GM18951 (cell line): Measurements from ENCODE around the gene HPD.
"Not testable (repeated sequence)": the region's sequence is repeated elsewhere in the genome, so short reads cannot be mapped to it uniquely, and the experiment has no call there.

Source experiments
- POLR2A ChIP-seq: IDR thresholded peaks from 4 replicates; pipeline ENCODE4 v1.6.1; 2011; ENCODE audit warnings: mild to moderate bottlenecking; ENCODE audit not compliant: insufficient read length, insufficient read depth; ENCODE audit errors: extremely low read depth
- in situ Hi-C: fragments of 300-500 bp; cut with MboI; formaldehyde crosslinking; loops from one replicate; pipeline ENCODE4 v1.12.0; 2022; ENCODE audit warnings: low sequenced_read_pairs, mixed read lengths, inconsistent platforms; ENCODE audit not compliant: unreplicated experiment

Gene HPD

DNA sequence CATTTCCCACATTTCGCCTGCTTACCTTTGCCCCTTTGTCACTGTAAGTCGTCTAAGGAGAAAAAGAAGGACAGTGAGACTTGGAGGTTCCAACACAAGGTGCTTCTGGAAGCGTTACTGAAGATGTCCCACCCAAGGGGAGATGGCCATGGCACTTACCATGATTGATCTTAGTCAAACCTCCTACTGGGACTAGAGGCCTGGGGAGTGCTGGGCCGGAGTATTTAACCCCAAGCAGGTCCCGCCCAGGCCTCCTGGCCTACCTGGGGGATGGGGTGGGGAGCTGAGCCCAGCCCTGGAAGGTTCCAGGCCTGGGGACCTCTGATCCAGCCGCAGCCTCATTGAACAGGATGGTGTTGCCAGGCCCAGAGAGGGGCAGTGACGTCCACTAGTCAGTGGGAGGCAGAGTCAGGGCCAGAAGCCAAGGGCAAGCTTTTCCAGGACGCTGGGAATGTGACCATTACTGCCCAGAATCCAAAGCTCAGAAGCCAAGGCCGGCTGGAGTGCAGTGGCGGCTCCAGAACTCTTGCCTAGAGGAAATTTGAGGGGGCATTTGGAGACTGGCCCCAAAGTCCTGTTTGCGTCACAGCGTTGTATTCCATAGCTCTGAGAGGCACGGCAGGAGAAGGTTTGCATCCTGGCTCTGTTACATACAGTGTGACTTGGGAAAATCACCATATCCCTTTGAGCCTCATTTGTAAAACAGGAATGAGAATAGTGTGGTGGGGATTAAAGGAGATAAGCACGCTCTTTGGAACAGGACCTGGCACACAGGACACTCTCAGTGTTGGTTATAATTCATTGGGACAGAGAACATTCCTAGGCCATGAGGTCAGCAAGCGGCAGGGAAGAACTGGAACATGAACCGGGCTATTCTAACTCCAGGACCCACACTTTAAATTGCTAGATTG, at the start of gene HPD:
TSS of gene HPD (minus strand) at position 198 of the 911 bp plus-strand sequence. CDS start at position 162, 36 bp downstream.
- no peak for TF ChIP-seq POLR2A
- in situ Hi-C loops: no loop called here

DNA sequence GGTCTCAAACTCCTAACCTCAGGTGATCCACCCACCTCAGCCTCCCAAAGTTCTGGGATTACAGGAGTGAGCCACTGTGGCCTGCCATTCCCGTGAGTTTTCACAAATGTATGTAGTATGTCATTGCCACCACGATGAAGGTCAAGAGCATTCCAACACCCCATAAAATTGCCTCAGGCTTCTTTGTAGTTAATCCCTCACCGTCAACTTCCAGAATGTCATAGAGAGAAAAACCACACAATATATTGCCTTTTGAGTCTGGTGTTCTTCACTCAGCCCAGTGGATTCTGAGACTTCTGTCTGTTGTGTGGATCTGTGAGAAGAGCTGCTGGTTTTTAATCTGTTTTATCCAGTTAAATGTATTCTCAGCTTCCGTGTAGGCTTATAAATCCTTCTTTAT, 47.1 kb upstream of the HPD start:
- in situ Hi-C loops: no loop called here

DNA sequence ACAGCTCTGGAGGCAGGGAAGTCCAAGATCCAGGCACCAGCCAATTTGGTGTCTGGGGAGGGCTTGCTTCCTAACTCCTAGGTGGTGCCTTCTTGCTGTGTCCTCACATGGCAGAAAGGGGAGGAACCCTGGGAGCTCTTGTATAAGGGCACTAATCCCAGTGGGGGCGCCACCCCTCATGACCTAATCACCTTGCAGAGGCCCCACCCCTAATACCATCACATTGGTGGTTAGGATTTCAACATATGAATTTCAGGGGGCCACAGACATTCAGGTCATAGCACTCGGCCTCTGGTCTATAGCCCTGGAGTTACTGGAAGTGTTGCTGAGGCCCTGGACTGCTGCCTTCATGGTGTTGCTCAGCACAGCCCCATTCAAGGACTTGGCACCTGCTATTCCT, 44.5 kb upstream of the HPD start:
- in situ Hi-C loops: no loop called here
- TF ChIP-seq POLR2A: no peak

More for the DNA sequence above, 47.1 kb upstream of the HPD start:
- TF ChIP-seq POLR2A: no peak

DNA sequence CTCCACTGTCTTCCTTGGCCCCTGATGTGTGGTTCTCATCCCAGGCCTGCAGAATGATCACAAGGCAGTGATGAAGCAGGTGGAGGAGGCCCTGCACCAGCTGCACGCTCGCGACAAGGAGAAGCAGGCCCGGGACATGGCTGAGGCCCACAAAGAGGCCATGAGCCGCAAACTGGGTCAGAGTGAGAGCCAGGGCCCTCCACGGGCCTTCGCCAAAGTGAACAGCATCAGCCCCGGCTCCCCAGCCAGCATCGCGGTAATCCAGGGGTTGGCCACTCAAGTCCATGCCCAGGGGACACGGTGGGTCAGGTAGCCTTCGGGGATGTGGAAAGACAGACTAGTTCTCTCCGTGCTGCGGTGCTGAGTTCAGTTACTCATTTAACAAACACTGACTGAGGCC, 40.9 kb upstream of the HPD start:
- in situ Hi-C loops: no loop called here
- no peak for TF ChIP-seq POLR2A

DNA sequence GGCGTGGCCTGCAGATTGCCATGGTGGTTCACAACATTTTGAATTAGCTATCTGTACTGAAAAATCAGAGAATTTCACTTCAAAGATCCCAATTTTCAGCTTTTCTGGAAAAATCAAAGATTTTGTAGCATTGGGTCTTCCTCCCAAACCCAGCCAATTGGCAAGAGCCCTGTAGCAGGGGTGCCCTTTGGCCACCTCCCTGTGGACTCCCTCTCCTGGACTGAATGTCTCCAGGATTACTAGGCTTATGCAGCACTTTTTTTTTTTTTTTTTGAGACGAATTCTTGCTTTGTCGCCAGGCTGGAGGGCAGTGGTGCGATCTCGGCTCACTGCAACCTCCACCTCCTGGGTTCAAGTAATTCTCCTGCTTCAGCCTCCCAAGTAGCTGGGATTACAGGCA, 39.6 kb upstream of the HPD start:
- no peak for TF ChIP-seq POLR2A
- in situ Hi-C loops: no loop called here

DNA sequence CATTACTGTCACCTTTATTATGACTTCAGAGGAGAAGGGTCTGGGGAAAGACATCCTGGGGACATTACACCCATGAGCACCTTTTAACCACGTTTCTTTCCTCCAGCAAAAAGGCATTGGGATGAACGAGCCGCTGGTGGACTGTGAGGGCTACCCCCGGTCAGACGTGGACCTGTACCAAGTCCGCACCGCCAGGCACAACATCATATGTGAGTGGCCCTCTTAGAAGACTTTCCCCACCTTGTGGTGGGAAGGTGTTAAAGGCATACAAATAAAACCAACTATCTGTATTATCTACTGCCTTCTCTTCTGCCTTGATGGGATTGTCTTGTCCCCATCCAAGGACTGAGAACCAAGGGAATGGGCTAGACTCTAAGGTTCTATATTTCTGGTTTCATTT, 36.0 kb upstream of the HPD start:
- in situ Hi-C loops: no loop called here
- no peak for TF ChIP-seq POLR2A

DNA sequence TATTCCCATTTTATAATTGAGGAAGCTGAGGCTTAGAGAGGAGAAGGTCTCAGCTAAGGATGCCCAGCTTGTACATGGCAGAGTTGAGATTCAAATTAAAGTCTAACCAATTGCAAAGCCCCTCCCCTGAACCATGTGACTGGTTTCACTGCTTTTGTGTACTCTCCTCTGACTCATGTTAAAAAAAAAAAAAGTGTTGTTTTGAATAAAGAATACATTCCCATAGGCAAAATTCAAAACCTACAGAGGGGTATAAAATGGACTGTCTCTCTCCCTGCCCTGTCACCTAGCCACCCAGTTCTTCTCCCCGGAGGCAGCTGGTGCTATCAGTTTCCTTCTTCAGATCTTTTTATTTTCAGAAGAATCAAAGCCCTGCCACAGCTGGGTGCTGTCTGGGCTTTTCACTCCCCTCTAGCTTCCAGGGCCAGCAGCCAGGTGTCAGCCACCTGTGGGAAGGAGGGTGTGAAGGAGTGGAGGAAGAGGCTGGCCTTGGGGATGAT, 35.4 kb upstream of the HPD start:
- no peak for TF ChIP-seq POLR2A
- in situ Hi-C loops: no loop called here

DNA sequence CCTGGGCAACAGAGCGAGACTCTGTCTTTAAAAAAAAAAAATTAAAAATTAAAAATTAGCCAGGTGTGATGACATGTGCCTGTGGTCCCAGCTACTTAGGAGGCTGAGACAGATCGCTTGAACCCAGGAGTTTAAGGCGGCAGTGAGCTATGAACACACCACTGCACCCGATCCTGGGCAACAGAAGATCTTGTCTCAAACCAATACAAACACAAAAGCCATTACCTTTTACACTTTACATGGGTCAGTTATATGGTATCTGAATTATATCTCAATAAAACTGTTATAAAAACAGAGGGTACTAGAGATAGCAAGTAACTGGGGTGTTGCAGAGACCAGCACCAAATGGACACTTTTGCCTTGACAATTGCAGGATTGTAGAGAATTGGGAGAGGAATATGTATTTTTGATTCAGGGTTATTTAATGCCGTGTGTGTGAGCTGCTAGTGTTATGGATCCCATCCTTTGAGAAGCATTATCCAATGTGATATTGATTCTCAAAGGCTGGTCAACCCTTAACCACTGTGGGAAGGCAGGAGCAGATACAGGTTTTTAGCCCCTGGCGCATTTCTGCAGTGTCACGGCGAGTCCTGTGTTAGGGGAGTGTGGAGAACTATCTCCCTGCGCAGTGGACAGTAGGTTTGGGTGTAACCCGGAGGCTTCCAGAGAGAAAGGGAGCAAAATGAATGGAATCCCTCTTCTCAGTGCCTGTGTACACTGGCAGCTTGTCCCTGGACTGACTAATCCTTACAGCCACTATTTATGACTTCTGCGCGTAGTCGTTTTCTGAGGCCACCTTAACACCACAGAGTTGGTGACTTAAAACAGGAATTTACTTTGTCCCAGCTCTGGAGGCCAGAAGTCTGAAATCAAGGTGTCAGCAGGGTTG, 34.3 kb upstream of the HPD start:
- in situ Hi-C loops: no loop called here
- TF ChIP-seq POLR2A: no peak

DNA sequence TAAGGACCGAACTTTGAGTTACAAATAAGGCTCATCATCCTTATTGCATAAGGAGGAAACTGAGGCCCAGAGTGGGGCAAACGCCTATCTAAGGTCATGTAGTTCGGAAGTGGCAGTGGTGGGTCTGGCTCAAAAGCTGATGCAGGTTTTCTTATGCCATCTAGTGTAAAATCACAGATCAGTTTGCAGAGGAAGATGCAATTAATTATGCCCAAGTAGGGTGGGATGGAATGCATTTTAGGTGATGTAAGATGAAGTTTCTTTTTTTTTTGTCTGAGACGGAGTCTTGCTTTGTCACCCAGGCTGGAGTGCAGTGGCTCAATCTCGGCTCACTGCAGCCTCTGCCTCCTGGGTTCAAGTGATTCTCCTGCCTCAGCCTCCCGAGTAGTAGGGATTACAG, 31.0 kb upstream of the HPD start:
- in situ Hi-C loops: not testable (repeated sequence)

DNA sequence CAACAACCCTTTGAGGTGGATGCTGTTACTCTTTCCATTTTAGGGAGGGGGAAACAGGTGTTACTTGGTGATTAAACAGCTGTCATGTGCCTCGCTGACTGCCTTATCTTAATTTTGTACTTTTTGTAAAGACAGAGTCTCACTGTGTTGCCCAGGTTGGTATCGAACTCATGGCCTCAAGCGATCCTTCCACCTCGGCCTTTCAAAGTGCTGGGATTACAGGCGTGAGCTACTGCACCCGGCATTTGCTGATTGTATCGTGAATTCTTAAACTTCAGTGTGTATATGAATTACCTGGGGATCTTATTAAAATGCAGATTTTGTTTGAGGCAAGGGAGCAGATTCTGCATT, 30.6 kb upstream of the HPD start:
- TF ChIP-seq POLR2A: no peak
- in situ Hi-C loops: no loop called here

DNA sequence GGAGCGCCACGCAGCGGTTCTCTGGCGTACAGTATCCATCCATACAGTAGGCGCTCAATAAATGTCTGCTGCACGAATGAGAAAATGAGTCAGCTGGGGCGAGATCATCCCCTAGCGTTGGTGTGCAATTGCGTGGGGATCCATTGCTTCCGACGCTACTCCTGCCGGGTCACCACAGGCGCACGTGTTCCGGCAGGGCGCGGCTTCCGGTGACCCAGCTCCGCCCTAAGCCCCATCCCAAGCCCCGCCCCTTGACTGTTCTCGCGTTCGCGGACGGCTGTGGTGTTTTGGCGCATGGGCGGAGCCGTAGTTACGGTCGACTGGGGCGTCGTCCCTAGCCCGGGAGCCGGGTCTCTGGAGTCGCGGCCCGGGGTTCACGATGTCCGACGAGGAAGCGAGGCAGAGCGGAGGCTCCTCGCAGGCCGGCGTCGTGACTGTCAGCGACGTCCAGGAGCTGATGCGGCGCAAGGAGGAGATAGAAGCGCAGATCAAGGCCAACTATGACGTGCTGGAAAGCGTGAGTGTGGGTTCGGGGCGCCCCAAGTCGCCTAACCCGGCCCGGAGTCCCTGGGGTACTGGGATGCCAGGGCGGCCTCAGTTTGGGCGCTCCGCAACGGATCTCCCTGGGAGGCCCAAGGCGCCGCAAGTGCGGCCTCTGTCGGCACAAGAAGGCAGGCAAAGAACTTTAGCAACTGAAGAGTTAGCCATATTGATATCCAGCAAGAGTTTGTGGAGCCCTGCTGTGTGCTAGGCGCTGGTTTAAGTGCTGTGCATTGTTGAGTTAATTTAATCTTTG, 30.0 kb upstream of the HPD start, which contains the start of gene PSMD9:
TSS of gene PSMD9 (plus strand) at position 313 of the 796 bp plus-strand sequence. CDS start at position 380, 67 bp downstream.
- TF ChIP-seq POLR2A: peak; percentile 92
- in situ Hi-C loops: no loop called here

DNA sequence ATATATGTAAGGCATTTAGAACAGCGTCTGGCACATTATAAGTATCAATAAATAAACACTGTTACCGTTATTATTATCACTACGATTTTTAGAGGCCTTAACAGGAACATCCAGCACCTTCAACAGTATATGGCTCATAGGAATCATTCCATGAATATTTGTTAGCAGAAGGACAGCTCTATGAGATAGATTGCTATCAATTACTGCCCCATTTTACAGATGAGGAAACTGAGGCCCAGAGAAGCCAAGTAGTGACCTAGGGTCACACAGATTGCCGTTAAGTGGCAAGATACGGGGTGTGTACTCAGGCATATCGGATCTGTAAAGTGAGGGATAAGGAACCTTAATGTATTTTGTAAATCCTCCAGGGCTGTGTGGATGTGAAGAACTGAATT, 29.4 kb upstream of the HPD start:
- in situ Hi-C loops: no loop called here
- no peak for TF ChIP-seq POLR2A

DNA sequence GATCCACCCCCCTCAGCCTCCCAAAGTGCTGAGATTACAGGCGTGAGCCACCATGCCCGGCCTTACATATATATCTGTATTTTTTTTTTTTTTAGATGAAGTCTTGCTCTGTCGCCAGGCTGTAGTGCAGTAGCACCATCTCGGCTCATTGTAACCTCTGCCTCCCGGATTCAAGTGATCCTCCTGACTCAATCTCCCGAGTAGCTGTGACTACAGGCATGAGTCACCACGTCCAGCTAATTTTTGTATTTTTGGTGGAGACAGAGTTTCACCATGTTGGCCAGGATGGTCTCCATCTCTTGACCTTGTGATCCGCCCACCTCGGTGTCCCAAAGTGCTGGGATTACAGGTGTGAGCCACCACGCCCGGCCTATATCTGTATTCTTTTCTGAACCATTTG, 26.5 kb upstream of the HPD start:
- in situ Hi-C loops: not testable (repeated sequence)

DNA sequence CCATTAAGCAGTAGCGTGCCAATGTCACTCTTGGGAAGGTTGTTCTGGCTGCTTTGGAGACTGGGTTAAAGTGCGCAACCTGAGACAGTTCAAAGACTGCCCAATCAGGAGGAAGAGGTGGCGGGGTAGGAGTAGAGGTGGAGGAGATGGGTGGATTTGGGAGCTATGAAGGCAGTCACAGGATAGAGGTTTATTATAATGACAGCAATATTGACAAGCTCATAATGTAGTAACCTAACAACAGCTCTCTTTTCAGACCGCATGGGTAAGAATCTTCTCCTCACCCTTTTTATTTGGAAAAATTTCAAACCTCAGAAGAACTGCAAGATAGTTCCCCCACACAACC, 24.6 kb upstream of the HPD start:
- no peak for TF ChIP-seq POLR2A
- in situ Hi-C loops: no loop called here

DNA sequence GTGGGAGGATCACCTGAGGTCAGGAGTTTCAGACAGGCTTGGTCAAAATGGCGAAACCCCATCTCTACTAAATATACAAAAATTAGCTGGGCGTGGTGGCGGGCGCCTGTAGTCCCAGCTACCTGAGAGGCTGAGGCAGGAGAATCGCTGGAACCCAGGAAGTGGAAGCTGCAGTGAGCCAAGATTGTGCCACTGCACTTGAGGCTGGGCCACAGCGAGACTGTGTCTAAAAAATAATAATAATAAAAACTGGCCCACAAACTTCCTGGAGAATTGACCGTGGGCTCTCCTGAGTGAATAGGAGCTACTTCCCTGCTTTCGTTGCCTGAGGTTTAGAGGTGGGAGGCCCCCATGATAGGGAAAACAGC, 17.4 kb upstream of the HPD start:
- in situ Hi-C loops: not testable (repeated sequence)
